HL-60 (cell line): Measurements from ENCODE around the gene NPB.

Experiments
- CTCF ChIP-seq: IDR thresholded peaks from one replicate; pipeline ENCODE4 v1.5.1; 2011; ENCODE audit warnings: low read length, control low read depth, inconsistent platforms; ENCODE audit not compliant: insufficient read depth
- POLR2AphosphoS5 ChIP-seq: IDR thresholded peaks from 2 replicates; pipeline ENCODE4 v1.6.1; 2012; ENCODE audit warnings: low read depth
- SPI1 ChIP-seq: IDR thresholded peaks from 2 replicates; pipeline ENCODE4 v1.6.1; 2012; ENCODE audit warnings: low read depth, mild to moderate bottlenecking, borderline replicate concordance

DNA sequence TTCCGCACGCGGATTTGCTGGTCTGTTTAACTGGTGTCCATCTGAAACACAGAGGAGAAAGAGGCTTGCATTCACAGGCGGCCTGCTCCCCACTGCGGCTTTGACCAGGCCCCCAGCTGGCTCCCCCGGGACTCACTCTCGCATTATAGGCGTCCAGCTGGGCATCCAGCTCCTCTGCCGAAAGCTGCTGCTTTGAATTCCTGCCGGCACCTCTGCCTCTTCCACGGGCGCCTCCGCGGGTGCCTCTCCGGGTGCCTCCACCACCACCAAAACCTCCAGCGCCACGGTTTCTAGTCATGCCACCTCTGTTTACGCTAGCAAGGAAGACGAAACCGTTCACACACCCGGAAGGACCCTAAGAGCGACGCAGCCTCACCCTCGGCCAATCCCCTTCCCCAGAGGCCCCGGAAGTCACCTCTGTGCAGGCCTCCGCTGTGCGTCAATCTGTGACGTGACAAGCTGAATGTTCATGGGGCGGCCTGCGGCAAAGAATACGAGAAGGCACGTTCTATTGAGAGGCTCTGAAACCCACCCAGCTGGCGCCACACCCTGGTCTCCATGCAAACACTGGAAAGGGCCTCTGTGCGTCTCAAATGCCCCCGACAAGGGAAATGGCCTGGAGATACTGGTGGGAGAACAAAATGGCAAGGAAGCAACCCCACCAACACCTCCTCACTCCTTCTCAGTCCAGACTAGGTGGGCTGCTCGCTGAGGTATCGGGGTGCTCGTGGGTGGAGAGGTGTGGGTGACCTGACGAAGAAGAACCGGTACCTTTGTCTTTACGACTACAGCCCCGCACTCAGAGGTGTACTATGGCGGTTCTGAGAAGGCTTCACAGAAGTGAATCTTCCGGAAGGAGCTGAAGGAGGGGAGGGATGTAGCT is 13.7 kb upstream of the NPB start:
- TF ChIP-seq CTCF: no peak
- TF ChIP-seq POLR2AphosphoS5: no peak
- TF ChIP-seq SPI1: no peak
